C4-2B (cell line): ENCODE data around the gene DLX3.

Source experiments
- H3K27ac ChIP-seq: fragments of 450-650 bp; 2 replicates; pipeline ENCODE4 v1.5.1; 2017
- CTCF ChIP-seq: fragments of 450-650 bp; conservative IDR thresholded peaks from 2 replicates; pipeline ENCODE4 v1.5.1; 2017; ENCODE audit warnings: mild to moderate bottlenecking
- ZFX ChIP-seq: fragments of 450-650 bp; IDR thresholded peaks from 2 replicates; pipeline ENCODE4 v1.6.1; 2017

The DLX3 gene

GRCh38 chr17:49963309-49963625, 31.8 kb downstream of the DLX3 start:
- H3K27ac ChIP-seq = no peak overlapping the region
- TF ChIP-seq ZFX (no peak), CTCF (no peak)

- TF ChIP-seq ZFX (no peak), CTCF (no peak)
- H3K27ac ChIP-seq = no peak overlapping the region
These were observed 32.3 kb downstream of the DLX3 start for GRCh38 chr17:49962599-49963308.

- H3K27ac ChIP-seq = no peak overlapping the region
- no peak for TF ChIP-seq ZFX
- TF ChIP-seq CTCF = no peak
These were observed 35.7 kb downstream of the DLX3 start for GRCh38 chr17:49959183-49959935.

- TF ChIP-seq ZFX (no peak), CTCF (no peak)
- H3K27ac ChIP-seq = no peak overlapping the region
These were observed 36.3 kb downstream of the DLX3 start for GRCh38 chr17:49958723-49959122.

- no peak overlapping the region for H3K27ac ChIP-seq
- TF ChIP-seq ZFX (no peak), CTCF (no peak)
These were observed 37.7 kb downstream of the DLX3 start for GRCh38 chr17:49957350-49957749.

GRCh38 chr17:49956780-49957179, 38.2 kb downstream of the DLX3 start:
- TF ChIP-seq ZFX (no peak), CTCF (no peak)
- H3K27ac ChIP-seq = no peak overlapping the region

GRCh38 chr17:49955157-49955556, 39.9 kb downstream of the DLX3 start:
- TF ChIP-seq ZFX (no peak), CTCF (no peak)
- H3K27ac ChIP-seq = no peak overlapping the region
